KOPT-K1 (cell line): ENCODE data around the gene EPS8L3.
"Not testable (repeated sequence)": the region's sequence is repeated elsewhere in the genome, so short reads cannot be mapped to it uniquely, and the experiment has no call there.

Experiments
- H3K27ac ChIP-seq: fragments of 200-600 bp; sonication (generic); 2 replicates; pipeline ENCODE4 v1.5.1; 2016; ENCODE audit warnings: antibody characterized with exemption, mild to moderate bottlenecking, low read depth, low read length; ENCODE audit not compliant: poor library complexity, severe bottlenecking
- H3K36me3 ChIP-seq: fragments of 200-600 bp; sonication (generic); 2 replicates; pipeline ENCODE4 v1.5.1; 2017; ENCODE audit warnings: antibody characterized with exemption, mild to moderate bottlenecking, low read length, moderate library complexity; ENCODE audit not compliant: insufficient read depth
- H3K9me3 ChIP-seq: fragments of 200-600 bp; sonication (generic); 2 replicates; pipeline ENCODE4 v1.5.1; 2017; ENCODE audit warnings: antibody characterized with exemption, low read length, mild to moderate bottlenecking; ENCODE audit not compliant: insufficient read depth, poor library complexity, severe bottlenecking

Gene EPS8L3

DNA sequence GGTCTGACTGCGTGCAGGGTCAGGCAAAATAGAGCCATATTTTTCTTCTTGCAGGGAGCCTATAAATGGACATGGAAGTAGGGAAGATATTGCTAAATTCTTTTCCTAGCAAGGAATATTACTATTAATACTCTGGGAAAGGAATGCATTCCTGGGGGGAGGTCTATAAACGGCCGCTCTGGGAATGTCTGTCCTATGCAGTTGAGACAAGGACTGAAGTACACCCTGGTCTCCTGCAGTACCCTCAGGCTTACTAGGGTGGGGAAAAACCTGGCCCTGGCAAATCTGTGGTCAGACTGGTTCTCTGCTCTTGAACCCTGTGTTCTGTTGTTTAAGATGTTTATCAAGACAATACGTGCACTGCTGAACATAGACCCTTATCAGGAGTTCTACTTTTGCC lies 54.8 kb downstream of the EPS8L3 start:
- peaks cover 23% of the 10 kb centered on the region for H3K9me3 ChIP-seq
- not testable (repeated sequence) for H3K27ac ChIP-seq, H3K36me3 ChIP-seq

DNA sequence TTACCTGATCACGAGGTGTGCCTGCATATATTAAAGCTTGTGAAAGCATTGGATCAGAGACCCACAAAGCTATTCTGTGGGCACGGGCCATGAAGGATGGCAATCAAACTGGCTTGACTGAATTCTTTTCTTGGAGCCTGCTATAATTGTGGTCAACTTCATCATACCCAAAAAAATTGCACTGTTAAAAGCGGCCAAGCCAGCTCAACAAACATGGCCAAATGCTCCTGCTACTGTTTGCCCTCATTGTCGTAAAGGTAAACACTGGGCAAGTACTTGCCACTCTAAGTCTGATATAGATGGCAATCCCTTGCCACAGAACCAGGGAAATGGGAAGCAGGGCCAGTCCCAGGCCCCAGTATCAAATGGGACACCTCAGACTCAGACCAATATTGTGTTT lies 58.3 kb downstream of the EPS8L3 start:
- H3K36me3 ChIP-seq = no peaks in the 10 kb centered on the region
- H3K27ac ChIP-seq = no peak overlapping the region
- peaks cover 35% of the 10 kb centered on the region for H3K9me3 ChIP-seq

GRCh38 chr1:109704173-109704572 lies 59.5 kb downstream of the EPS8L3 start:
- H3K9me3 ChIP-seq = peaks cover 33% of the 10 kb centered on the region
- H3K27ac ChIP-seq = no peak overlapping the region
- no peaks in the 10 kb centered on the region for H3K36me3 ChIP-seq

DNA sequence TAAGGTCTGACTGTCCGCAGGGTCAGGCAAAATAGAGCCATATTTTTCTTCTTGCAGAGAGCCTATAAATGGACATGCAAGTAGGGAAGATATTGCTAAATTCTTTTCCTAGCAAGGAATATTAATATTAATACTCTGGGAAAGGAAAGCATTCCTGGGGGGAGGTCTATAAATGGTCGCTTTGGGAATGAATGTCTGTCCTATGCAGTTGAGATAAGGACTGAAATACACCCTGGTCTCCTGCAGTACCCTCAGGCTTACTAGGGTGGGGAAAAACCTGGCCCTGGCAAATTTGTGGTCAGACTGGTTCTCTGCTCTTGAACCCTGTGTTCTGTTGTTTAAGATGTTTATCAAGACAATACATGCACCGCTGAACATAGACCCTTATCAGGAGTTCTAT lies 60.8 kb downstream of the EPS8L3 start:
- peaks cover 21% of the 10 kb centered on the region for H3K9me3 ChIP-seq
- H3K36me3 ChIP-seq, H3K27ac ChIP-seq: not testable (repeated sequence)
